HepG2 (cell line): ENCODE results near the gene SSU72. TPM values are rescaled to one million over a fixed set of nuclear protein-coding genes. Genes with fewer than 3 reads are reported as not detected.

Source experiments
- ARID2 ChIP-seq: sonication (generic); formaldehyde crosslinking; IDR thresholded peaks from 2 replicates; pipeline ENCODE4 v1.8.1; 2022; ENCODE audit warnings: mild to moderate bottlenecking, missing genetic modification reagents, borderline replicate concordance
- CHCHD3 ChIP-seq: sonication (generic); formaldehyde crosslinking; IDR thresholded peaks from 2 replicates; pipeline ENCODE4 v1.8.0; 2022; ENCODE audit warnings: mild to moderate bottlenecking, missing genetic modification reagents, moderate library complexity
- CTCF ChIP-seq: sonication (generic); formaldehyde crosslinking; IDR thresholded peaks from 2 replicates; pipeline ENCODE4 v1.5.0; 2020; ENCODE audit warnings: mild to moderate bottlenecking, missing genetic modification reagents, moderate library complexity
- FOSL2 ChIP-seq: sonication (generic); formaldehyde crosslinking; IDR thresholded peaks from 2 replicates; pipeline ENCODE4 v1.4.0; 2020; ENCODE audit warnings: missing genetic modification reagents
- HNRNPL ChIP-seq: fragments of 200-400 bp; formaldehyde crosslinking; IDR thresholded peaks from 2 replicates; pipeline ENCODE4 v1.6.1; 2017; ENCODE audit warnings: mild to moderate bottlenecking, low read depth, low read length
- JUNB ChIP-seq: sonication (generic); formaldehyde crosslinking; IDR thresholded peaks from 2 replicates; pipeline ENCODE4 v1.8.0; 2022; ENCODE audit warnings: missing genetic modification reagents, mild to moderate bottlenecking, borderline replicate concordance
- MTA3 ChIP-seq: sonication (generic); formaldehyde crosslinking; IDR thresholded peaks from 2 replicates; pipeline ENCODE4 v1.4.0; 2020; ENCODE audit warnings: missing genetic modification reagents
- NBN ChIP-seq: fragments of 450-650 bp; conservative IDR thresholded peaks from 2 replicates; pipeline ENCODE4 v1.6.1; 2017
- NCOA1 ChIP-seq: sonication (generic); formaldehyde crosslinking; IDR thresholded peaks from 2 replicates; pipeline ENCODE4 v1.9.0; 2021; ENCODE audit warnings: missing genetic modification reagents
- NCOA2 ChIP-seq: sonication (generic); formaldehyde crosslinking; IDR thresholded peaks from 2 replicates; pipeline ENCODE4 v1.8.0; 2022; ENCODE audit warnings: inconsistent platforms
- NKX3-1 ChIP-seq: sonication (generic); formaldehyde crosslinking; IDR thresholded peaks from 2 replicates; pipeline ENCODE4 v1.5.0; 2020; ENCODE audit warnings: missing genetic modification reagents
- SAFB2 ChIP-seq: sonication (generic); formaldehyde crosslinking; IDR thresholded peaks from 2 replicates; pipeline ENCODE4 v1.5.1; 2020; ENCODE audit warnings: missing genetic modification reagents, low read depth, mild to moderate bottlenecking, borderline replicate concordance
- XRCC5 ChIP-seq: fragments of 200-400 bp; formaldehyde crosslinking; optimal IDR thresholded peaks from 2 replicates; pipeline ENCODE3; 2017; ENCODE audit warnings: mild to moderate bottlenecking, low read length
- ZBTB26 ChIP-seq: IDR thresholded peaks from 2 replicates; pipeline ENCODE4 v1.6.1; 2016; ENCODE audit warnings: missing compliant biosample characterization, missing genetic modification reagents, borderline replicate concordance
- ZBTB49 ChIP-seq: sonication (generic); formaldehyde crosslinking; IDR thresholded peaks from 2 replicates; pipeline ENCODE4 v1.4.0; 2020; ENCODE audit warnings: missing genetic modification reagents, borderline replicate concordance
- ZNF3 ChIP-seq: IDR thresholded peaks from 2 replicates; pipeline ENCODE4 v1.7.0; 2017; ENCODE audit warnings: inconsistent platforms
- ZNF335 ChIP-seq: sonication (generic); formaldehyde crosslinking; IDR thresholded peaks from 2 replicates; pipeline ENCODE4 v1.4.0; 2020; ENCODE audit warnings: missing genetic modification reagents
- ZNF432 ChIP-seq: sonication (generic); formaldehyde crosslinking; IDR thresholded peaks from 2 replicates; pipeline ENCODE4 v1.5.0; 2020; ENCODE audit warnings: missing genetic modification reagents, mild to moderate bottlenecking, borderline replicate concordance
- ZNF549 ChIP-seq: sonication (generic); formaldehyde crosslinking; IDR thresholded peaks from 2 replicates; pipeline ENCODE4 v1.5.0; 2020; ENCODE audit warnings: missing genetic modification reagents
- ZNF652 ChIP-seq: IDR thresholded peaks from 2 replicates; pipeline ENCODE4 v1.6.1; 2016; ENCODE audit warnings: low read depth, borderline replicate concordance
- ZNF703 ChIP-seq: sonication (generic); formaldehyde crosslinking; IDR thresholded peaks from 2 replicates; pipeline ENCODE4 v1.5.1; 2020; ENCODE audit warnings: missing genetic modification reagents, mild to moderate bottlenecking, moderate library complexity, borderline replicate concordance
- ZNF770 ChIP-seq: sonication (generic); formaldehyde crosslinking; IDR thresholded peaks from 2 replicates; pipeline ENCODE4 v1.5.0; 2020; ENCODE audit warnings: mild to moderate bottlenecking, missing genetic modification reagents
- polyA plus RNA-seq, 8 experiments: library from polyadenylated mRNA; depleted of rRNA in 3 of 8; stranded (reverse) in 7 of 8; unstranded in 1 of 8; fragments of >200 nt; fragmentation: Illumina TruSeq in 4 of 8; extraction: Trizol in 4 of 8; gene quantifications; 2 replicates each; pipeline versions ENCODE4 v1.2.1 to v1.2.3, GENCODE V29; 2011 to 2016; ENCODE audit warnings: low read depth in 4 of 8, missing spikeins in 1 of 8, mixed read lengths in 1 of 8; ENCODE audit not compliant: insufficient read depth in 1 of 8
- total RNA-seq, 5 experiments: library from RNA; depleted of rRNA; stranded (reverse); fragments of >200 nt; fragmentation: Illumina TruSeq; extraction: Trizol; gene quantifications; 2 replicates each; pipeline ENCODE4 v1.2.3, GENCODE V29; 2016; ENCODE audit warnings: low read depth in 1 of 5

SSU72 gene
- total and polyA plus RNA-seq, 2 of the 13 experiments (the other 11 are each of a cell fraction or from before 2014, with no cell fraction given), result 42.8 to 67.1 TPM

GRCh38 chr1:1511533-1512285 is 63.0 kb downstream of the SSU72 start, which contains the start of gene ATAD3A (continued):
- TF ChIP-seq ZNF770 (CRISPR knock-in tag) (0 out of 2 replicates have a peak, but pooled peaks have one; percentile 45), FOSL2 (CRISPR knock-in tag) (peak; percentile 63; the same call in 1 of the 2 replicates), MTA3 (CRISPR knock-in tag) (no peak), NCOA2 (CRISPR knock-in tag) (peak; percentile 48; the same call in 1 of the 2 replicates), NBN (no peak), ZNF549 (no peak), ZNF335 (CRISPR knock-in tag) (peak; percentile 83), ZNF432 (no peak), JUNB (CRISPR knock-in tag) (no peak), ZNF652 (peak; percentile 13; the same call in 1 of the 2 replicates), ARID2 (no peak), NKX3-1 (CRISPR knock-in tag) (no peak), ZBTB49 (no peak), CTCF (CRISPR knock-in tag) (no peak; the same call in none of the 2 replicates), ZBTB26 (peak; percentile 65; the same call in 1 of the 2 replicates), CHCHD3 (no peak), NCOA1 (CRISPR knock-in tag) (no peak), HNRNPL (peak; percentile 29; the same call in 1 of the 2 replicates), ZNF703 (CRISPR knock-in tag) (0 out of 2 replicates have a peak, but pooled peaks have one; percentile 53), SAFB2 (CRISPR knock-in tag) (no peak), ZNF3 (CRISPR knock-in tag) (no peak), XRCC5 (no peak)
